Small intestine (tissue), 7 donors: ENCODE measurements around the gene PPIL1. TPM values are rescaled to one million over a fixed set of nuclear protein-coding genes. Genes with fewer than 3 reads are reported as not detected.

Source experiments
- DNase-seq, 2 donors: peaks; one replicate each; pipeline versions ENCODE4 v3.0.0 to v3.0.0-alpha.2; 2013
- FAIRE-seq: peaks from 2 replicates; lab custom pipeline; 2012; peaks lifted over from hg19 to GRCh38; lab: Jason Lieb, UNC
- H3K27ac ChIP-seq, 3 donors: one replicate each; pipeline ENCODE4 v1.5.1; 2013; ENCODE audit warnings: low read length in 2 of 3, mild to moderate bottlenecking in 2 of 3, control low read depth in 1 of 3, inconsistent platforms in 1 of 3, low read depth in 1 of 3, moderate library complexity in 1 of 3
- H3K27me3 ChIP-seq, 3 donors: one replicate each; pipeline ENCODE4 v1.6.1; 2013; ENCODE audit warnings: low read length in 3 of 3, inconsistent platforms in 1 of 3; ENCODE audit not compliant: control insufficient read depth in 3 of 3, insufficient read depth in 3 of 3
- H3K36me3 ChIP-seq, 3 donors: one replicate each; pipeline ENCODE4 v1.6.1; 2013; ENCODE audit warnings: low read length in 3 of 3, inconsistent platforms in 1 of 3, low read depth in 1 of 3, mild to moderate bottlenecking in 1 of 3, moderate library complexity in 1 of 3; ENCODE audit not compliant: control insufficient read depth in 3 of 3, insufficient read depth in 2 of 3
- H3K4me1 ChIP-seq, 3 donors: one replicate each; pipeline ENCODE4 v1.6.1; 2013; ENCODE audit warnings: low read length in 2 of 3, inconsistent platforms in 1 of 3, low read depth in 1 of 3, mild to moderate bottlenecking in 1 of 3, moderate library complexity in 1 of 3; ENCODE audit not compliant: control insufficient read depth in 3 of 3, insufficient read depth in 2 of 3
- H3K4me3 ChIP-seq, 3 donors: one replicate each; pipeline ENCODE4 v1.5.1; 2013; ENCODE audit warnings: low read length in 3 of 3, control low read depth in 1 of 3, inconsistent platforms in 1 of 3, low read depth in 1 of 3, mild to moderate bottlenecking in 1 of 3, moderate library complexity in 1 of 3
- H3K9me3 ChIP-seq, 2 donors: one replicate each; pipeline ENCODE4 v1.6.1; 2013; ENCODE audit warnings: low read depth in 1 of 2, low read length in 1 of 2; ENCODE audit not compliant: control insufficient read depth in 2 of 2, insufficient read depth in 1 of 2
- WGBS, 3 donors: extraction: QIAGEN DNeasy Blood & Tissue Kit; methylation state at CpG; one replicate each; pipeline ENCODE4 v1.1.7; 2013; 5-methylcytosine and 5-hydroxymethylcytosine counted together
- polyA plus RNA-seq, 4 donors: library from polyadenylated mRNA; stranded (reverse) in 3 of 4; unstranded in 1 of 4; fragments of 200-250 nt in 3 of 4; fragments of 120-200 nt in 1 of 4; gene quantifications; one replicate each; pipeline versions ENCODE4 v1.2.1 to v1.2.3, GENCODE V29; 2013
- donor health status: healthy with polysubstance abuse.
- donor health status: control.
- donor health status: control.
- donor health status: Bipolar disorder and iron deficiency.
- donor health status: healthy.

Gene PPIL1
- polyA plus RNA-seq, 4 donors, result 8.1 to 37.3 (median 19.2) TPM

DNA sequence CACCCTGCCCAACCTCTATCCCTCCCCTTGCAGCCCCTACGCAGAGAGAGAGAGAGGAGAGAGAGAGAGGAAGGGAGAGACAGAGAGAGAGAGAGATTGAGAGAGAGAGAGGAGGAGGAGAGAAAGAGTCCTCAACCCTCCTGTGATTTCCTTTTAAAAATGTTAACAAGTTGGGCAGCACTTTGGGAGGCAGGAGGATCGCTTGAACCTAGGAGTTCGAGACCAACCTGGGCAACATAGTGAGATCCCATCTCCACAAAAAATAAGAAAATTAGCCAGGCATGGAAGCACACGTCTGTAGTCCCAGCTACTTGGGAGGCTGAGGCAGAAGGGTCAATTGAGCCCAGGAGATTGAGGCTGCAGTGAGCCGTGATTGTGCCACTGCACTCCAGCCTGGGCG lies 65.4 kb downstream of the PPIL1 start:
- DNase-seq (no peak), FAIRE-seq (no peak)
- H3K9me3 ChIP-seq, result no peaks in the 10 kb centered on the region
- no peak overlapping the region for H3K27ac ChIP-seq
- H3K4me3 ChIP-seq, result no peak overlapping the region
- H3K36me3 ChIP-seq, result no peaks in the 10 kb centered on the region
- no peaks in the 10 kb centered on the region for H3K4me1 ChIP-seq
- 87 to 97% (median 92%) methylated on average over 6 of the region's 6 CpGs for WGBS, 3 donors
- peaks cover 0 to 16% (median 0%) of the 10 kb centered on the region in 3 donors for H3K27me3 ChIP-seq

DNA sequence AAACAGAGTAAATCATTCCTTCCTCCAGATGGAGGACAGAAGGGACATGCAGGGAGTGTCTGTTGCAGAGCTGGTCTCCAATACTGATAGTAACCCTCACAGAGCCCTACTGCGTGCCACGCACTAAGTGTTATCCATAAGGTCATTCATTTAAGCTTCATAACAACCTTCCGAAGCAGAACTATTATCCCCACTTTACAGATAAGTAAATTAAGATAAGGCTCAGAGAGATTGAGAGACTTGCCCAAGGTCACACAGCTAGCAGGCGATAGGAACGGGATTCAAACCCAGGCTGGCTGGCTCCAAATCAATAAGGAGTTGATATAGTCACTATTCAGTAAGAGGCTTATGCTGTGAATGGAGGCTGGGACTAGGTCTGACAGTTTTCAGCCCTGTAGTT lies 66.0 kb downstream of the PPIL1 start:
- Histone ChIP-seq H3K4me3 (no peak overlapping the region), H3K9me3 (no peaks in the 10 kb centered on the region), H3K27ac (no peak overlapping the region), H3K27me3 (peaks cover 0 to 16% (median 0%) of the 10 kb centered on the region in 3 donors), H3K36me3 (no peaks in the 10 kb centered on the region), H3K4me1 (no peaks in the 10 kb centered on the region)
- FAIRE-seq, result no peak
- no peak for DNase-seq
- whole genome bisulfite sequencing, 3 donors, result 39 to 75% (median 56%) methylated on average over 5 of the region's 5 CpGs

DNA sequence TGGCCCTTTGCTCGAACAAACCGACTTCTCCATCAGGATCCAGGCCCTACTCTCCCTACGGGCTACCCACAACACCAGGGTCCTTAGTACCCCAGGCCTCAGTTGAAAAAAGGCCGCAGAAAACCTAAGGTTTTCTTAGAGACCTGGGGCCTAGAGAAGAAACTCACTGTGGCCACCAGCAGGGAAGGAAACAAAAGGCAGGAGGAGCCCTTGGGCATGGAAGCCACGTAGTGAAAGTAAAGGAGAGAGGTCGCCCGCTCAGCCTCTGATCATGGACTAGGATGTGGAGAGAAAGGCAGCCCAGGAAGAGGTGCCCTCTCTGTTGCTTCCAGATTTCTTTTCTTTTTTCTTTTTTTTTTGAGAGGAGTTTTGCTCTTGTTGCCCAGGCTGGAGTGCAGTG lies 66.9 kb downstream of the PPIL1 start:
- H3K9me3 ChIP-seq, result no peaks in the 10 kb centered on the region
- no peaks in the 10 kb centered on the region for H3K4me1 ChIP-seq
- 90 to 96% (median 91%) methylated on average over 7 of the region's 7 CpGs for WGBS, 3 donors
- DNase-seq, result no peak
- peaks cover 0 to 16% (median 0%) of the 10 kb centered on the region in 3 donors for H3K27me3 ChIP-seq
- no peak overlapping the region for H3K27ac ChIP-seq
- FAIRE-seq, result no peak
- no peak overlapping the region for H3K4me3 ChIP-seq
- H3K36me3 ChIP-seq, result no peaks in the 10 kb centered on the region

DNA sequence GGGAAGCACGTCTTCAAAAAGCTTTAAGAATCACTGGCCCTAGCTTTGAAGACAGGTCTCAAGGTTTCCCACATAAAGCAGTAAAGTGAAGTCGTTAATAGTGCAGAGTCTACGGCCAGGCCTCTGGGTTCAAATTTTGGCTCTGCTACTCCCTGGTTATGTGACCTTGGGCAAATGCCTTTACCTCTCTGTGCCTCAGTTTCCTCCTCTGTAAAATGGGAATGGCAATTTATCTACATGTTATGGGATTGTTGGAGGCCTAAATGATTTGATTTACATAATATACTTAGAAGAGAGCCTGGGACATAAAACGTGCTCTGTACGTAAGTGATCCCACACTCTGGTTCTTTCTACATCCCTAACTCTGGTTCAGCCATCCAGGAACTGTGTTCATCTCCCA lies 67.5 kb downstream of the PPIL1 start:
- 61 to 77% (median 68%) methylated on average over 5 of the region's 5 CpGs for WGBS, 3 donors
- no peaks in the 10 kb centered on the region for H3K4me1 ChIP-seq
- H3K36me3 ChIP-seq, result no peaks in the 10 kb centered on the region
- H3K27ac ChIP-seq, result no peak overlapping the region
- no peaks in the 10 kb centered on the region for H3K9me3 ChIP-seq
- FAIRE-seq, result no peak
- H3K27me3 ChIP-seq, result peaks cover 0 to 16% (median 0%) of the 10 kb centered on the region in 3 donors
- no peak overlapping the region for H3K4me3 ChIP-seq
- DNase-seq, result no peak

DNA sequence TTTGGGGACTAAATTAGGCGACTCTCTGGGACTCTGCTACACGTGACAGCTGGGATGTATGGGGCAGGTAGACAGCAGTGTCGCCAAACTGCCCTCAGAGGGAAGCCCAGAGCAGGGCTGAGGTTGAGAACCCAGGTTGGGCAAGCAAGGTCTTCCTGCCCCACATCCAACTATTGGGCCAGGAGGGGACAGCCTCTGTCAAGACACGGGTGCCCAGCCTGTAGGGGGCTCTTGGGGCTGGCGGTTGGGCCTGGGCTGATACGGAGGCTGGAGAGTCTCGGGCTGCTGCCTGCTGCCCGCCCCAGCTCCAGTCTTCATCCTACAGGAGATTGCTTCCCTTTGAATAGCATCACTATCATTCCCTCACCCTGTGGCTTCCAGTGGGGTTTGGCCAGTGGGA lies 68.7 kb downstream of the PPIL1 start:
- Histone ChIP-seq H3K4me3 (no peak overlapping the region), H3K27me3 (peaks cover 0 to 16% (median 0%) of the 10 kb centered on the region in 3 donors), H3K4me1 (peaks cover 0 to 2% (median 0%) of the 10 kb centered on the region in 3 donors), H3K27ac (no peak overlapping the region), H3K9me3 (no peaks in the 10 kb centered on the region), H3K36me3 (no peaks in the 10 kb centered on the region)
- FAIRE-seq, result no peak
- no peak for DNase-seq
- WGBS, 3 donors, result 75 to 78% (median 77%) methylated on average over 8 of the region's 8 CpGs

DNA sequence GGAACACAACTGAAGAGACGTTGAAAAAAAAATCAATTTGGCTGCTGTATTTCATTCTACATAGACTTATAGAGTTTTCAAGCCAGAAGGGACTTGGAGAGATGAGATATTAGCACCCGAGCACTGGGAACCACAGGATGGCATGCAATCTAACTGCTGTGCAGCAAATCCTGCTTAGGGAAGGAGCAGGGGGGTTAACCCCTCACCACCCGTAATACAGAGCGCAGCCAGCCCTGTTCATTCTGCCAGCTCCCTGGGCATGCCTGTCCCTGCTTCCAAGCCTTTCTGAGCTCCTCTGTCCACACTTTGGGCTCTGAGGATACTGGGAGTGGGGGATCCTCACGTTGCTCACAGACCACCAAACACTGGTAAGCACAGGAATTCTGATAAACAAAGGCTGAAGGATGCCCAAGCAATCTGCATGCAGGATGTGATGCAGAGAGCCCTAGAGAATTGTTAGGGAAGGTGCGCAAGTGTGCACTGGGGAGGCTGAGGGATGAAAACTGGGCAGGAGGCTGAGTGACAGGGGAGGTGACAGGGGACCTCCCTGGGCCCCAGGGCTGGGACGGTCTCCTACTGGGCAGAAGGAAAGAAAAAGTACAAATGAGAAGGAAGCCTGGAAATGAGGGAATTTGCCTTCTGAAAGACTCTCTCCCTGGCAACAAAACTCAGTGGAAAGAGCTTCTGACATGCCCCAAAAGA lies 69.4 kb downstream of the PPIL1 start:
- Histone ChIP-seq H3K4me3 (no peak overlapping the region), H3K27me3 (peaks cover 0 to 16% (median 0%) of the 10 kb centered on the region in 3 donors), H3K4me1 (peaks cover 0 to 6% (median 0%) of the 10 kb centered on the region in 3 donors), H3K27ac (no peak overlapping the region), H3K9me3 (no peaks in the 10 kb centered on the region), H3K36me3 (no peaks in the 10 kb centered on the region)
- no peak for DNase-seq
- FAIRE-seq, result no peak
- WGBS, 3 donors, result 57 to 67% (median 59%) methylated on average over 7 of the region's 7 CpGs

Other genes starting within 250 kb of the PPIL1 start
- gene CDKN1A, start 196.1 kb downstream of the PPIL1 start, polyA plus RNA-seq, result 100 to 1,000 TPM in 3 of 4 donors, 10 to 100 TPM in 1; 96.8 to 464 (median 292) TPM
- gene RAB44, start 177.0 kb downstream of the PPIL1 start, polyA plus RNA-seq, result under 1 TPM in 3 of 4 donors, not detected in 1; 0.07 to 0.22 (median 0.18) TPM
- 10 to 100 TPM in 1 of 4 donors, 1 to 10 TPM in 3; 2.0 to 10.8 (median 4.1) TPM for gene CPNE5, start 35.4 kb downstream of the PPIL1 start, polyA plus RNA-seq
- gene C6orf89, start 11.1 kb upstream of the PPIL1 start, polyA plus RNA-seq, result 10 to 100 TPM in 2 of 4 donors, 1 to 10 TPM in 2; 6.5 to 38.7 (median 18.8) TPM
- gene PI16, start 79.9 kb upstream of the PPIL1 start, polyA plus RNA-seq, result 1 to 10 TPM in 1 of 4 donors, under 1 TPM in 2, not detected in 1; 0.09 to 2.3 (median 0.27) TPM
- gene MTCH1, start 111.4 kb upstream of the PPIL1 start, polyA plus RNA-seq, result 100 to 1,000 TPM; 122 to 134 (median 124) TPM
- gene FGD2, start 130.9 kb upstream of the PPIL1 start, polyA plus RNA-seq, result 10 to 100 TPM in 1 of 4 donors, 1 to 10 TPM in 3; 1.1 to 11.6 (median 7.3) TPM